ENCODE measurements around the gene ARMC6. TPM values are rescaled to one million over a fixed set of nuclear protein-coding genes. Genes with fewer than 3 reads are reported as not detected.

ARMC6 gene
- polyA plus RNA-seq, 1 donor from 2014 or later: 74.4 TPM

DNA sequence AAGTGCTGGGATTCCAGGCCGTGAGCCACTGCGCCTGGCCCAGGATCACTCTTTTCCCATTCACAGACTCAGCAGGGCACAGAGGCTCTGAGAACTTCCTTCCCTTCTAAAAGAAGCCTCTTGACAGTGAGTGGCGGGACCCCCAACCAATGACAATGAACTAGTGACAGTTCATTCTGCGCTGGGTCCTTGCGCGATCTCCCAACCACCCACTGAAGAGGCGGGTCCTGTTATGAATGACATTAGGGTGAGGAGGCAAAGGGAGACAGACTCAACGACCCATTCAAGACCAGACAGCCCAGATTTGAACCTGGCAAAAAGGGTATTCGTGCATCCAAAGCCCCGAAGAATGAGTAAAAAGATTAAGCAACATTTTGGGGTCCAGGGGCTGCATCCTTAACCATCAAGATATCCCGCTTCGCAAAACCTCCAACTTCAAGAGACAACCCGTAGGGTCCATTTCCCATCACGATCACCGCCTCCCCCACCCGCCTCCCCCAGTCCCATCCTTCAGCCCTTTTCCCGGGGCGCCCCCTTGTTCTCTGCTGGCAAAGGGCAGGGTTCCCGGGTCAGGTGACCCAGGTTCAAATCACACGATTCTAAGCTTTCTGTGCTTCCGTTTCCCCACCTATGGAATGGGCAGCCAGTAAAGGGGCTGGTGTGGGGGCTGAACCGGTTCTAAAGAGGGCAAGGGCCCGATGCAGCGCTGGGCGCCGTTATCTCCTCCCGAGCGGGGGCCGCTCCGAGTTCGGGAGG, 805 bp upstream of the ARMC6 start:
- peak overlapping the region; percentile 95 for H3K9ac ChIP-seq (ENCODE audit: low read length)
- no peaks in the 10 kb centered on the region for H3K9me2 ChIP-seq (ENCODE audit: insufficient read depth, low read length)
- no peaks in the 10 kb centered on the region for H3K27me3 ChIP-seq (ENCODE audit: insufficient read depth, low read depth, low read length)
- H3F3A ChIP-seq (ENCODE audit: insufficient read depth, low read length, poor library complexity, severe bottlenecking): no peaks in the 10 kb centered on the region
- no peaks in the 10 kb centered on the region for H3K36me3 ChIP-seq (ENCODE audit: insufficient read depth, low read length)
- H3K27ac ChIP-seq (ENCODE audit: low read length): peak overlapping the region; percentile 97
- no peaks in the 10 kb centered on the region for H4K20me1 ChIP-seq (ENCODE audit: insufficient read depth)
- peak overlapping the region; percentile 88 for H3K4me3 ChIP-seq (ENCODE audit: low read length)
- peaks cover 32% of the 10 kb centered on the region for H3K79me2 ChIP-seq (replicated peaks; ENCODE audit: insufficient read depth, low read length)
- TF ChIP-seq POLR2AphosphoS5 (IDR thresholded peaks at IDR 0.05) (peak; percentile 73), TAF1 (IDR thresholded peaks at IDR 0.05; ENCODE audit: low read depth) (no peak), EP300 (conservative IDR thresholded peaks at IDR 0.05; ENCODE audit: poor library complexity, severe bottlenecking) (peak; percentile 59), EZH2 (IDR thresholded peaks at IDR 0.05; ENCODE audit: borderline replicate concordance, insufficient read depth, low read length, poor library complexity, severe bottlenecking) (no peak), RAD21 (conservative IDR thresholded peaks at IDR 0.05) (no peak), MXI1 (conservative IDR thresholded peaks at IDR 0.05; ENCODE audit: poor library complexity, severe bottlenecking) (peak; percentile 3), SMC3 (conservative IDR thresholded peaks at IDR 0.05; ENCODE audit: poor library complexity) (peak; percentile 23)
- TF ChIP-seq, protein P1, sequence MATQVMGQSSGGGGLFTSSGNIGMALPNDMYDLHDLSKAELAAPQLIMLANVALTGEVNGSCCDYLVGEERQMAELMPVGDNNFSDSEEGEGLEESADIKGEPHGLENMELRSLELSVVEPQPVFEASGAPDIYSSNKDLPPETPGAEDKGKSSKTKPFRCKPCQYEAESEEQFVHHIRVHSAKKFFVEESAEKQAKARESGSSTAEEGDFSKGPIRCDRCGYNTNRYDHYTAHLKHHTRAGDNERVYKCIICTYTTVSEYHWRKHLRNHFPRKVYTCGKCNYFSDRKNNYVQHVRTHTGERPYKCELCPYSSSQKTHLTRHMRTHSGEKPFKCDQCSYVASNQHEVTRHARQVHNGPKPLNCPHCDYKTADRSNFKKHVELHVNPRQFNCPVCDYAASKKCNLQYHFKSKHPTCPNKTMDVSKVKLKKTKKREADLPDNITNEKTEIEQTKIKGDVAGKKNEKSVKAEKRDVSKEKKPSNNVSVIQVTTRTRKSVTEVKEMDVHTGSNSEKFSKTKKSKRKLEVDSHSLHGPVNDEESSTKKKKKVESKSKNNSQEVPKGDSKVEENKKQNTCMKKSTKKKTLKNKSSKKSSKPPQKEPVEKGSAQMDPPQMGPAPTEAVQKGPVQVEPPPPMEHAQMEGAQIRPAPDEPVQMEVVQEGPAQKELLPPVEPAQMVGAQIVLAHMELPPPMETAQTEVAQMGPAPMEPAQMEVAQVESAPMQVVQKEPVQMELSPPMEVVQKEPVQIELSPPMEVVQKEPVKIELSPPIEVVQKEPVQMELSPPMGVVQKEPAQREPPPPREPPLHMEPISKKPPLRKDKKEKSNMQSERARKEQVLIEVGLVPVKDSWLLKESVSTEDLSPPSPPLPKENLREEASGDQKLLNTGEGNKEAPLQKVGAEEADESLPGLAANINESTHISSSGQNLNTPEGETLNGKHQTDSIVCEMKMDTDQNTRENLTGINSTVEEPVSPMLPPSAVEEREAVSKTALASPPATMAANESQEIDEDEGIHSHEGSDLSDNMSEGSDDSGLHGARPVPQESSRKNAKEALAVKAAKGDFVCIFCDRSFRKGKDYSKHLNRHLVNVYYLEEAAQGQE (IDR thresholded peaks at IDR 0.05; ENCODE audit: borderline replicate concordance): no peak
- TF ChIP-seq, protein P2, sequence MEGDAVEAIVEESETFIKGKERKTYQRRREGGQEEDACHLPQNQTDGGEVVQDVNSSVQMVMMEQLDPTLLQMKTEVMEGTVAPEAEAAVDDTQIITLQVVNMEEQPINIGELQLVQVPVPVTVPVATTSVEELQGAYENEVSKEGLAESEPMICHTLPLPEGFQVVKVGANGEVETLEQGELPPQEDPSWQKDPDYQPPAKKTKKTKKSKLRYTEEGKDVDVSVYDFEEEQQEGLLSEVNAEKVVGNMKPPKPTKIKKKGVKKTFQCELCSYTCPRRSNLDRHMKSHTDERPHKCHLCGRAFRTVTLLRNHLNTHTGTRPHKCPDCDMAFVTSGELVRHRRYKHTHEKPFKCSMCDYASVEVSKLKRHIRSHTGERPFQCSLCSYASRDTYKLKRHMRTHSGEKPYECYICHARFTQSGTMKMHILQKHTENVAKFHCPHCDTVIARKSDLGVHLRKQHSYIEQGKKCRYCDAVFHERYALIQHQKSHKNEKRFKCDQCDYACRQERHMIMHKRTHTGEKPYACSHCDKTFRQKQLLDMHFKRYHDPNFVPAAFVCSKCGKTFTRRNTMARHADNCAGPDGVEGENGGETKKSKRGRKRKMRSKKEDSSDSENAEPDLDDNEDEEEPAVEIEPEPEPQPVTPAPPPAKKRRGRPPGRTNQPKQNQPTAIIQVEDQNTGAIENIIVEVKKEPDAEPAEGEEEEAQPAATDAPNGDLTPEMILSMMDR (IDR thresholded peaks at IDR 0.05; ENCODE audit: poor library complexity, severe bottlenecking): peak; percentile 38
- H3K4me2 ChIP-seq (ENCODE audit: low read length): peak overlapping the region; percentile 21
- no peaks in the 10 kb centered on the region for H3K9me3 ChIP-seq (ENCODE audit: low read length)
- H2AFZ ChIP-seq (ENCODE audit: low read depth, low read length): peak overlapping the region; percentile 35

DNA sequence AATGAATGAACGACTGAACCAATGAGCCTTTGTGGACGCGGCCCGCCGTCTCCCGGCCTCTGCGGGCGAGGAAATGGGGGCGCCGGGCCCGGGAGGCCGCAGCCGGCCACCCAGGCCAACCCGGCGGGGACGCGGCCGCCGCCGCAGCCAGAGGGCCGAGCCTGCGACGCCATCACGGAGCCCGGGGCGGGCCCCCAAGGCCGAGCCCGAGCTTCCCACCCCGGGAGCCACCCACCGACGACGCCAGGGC, 302 bp upstream of the ARMC6 start:
- Histone ChIP-seq H3K9me2 (ENCODE audit: insufficient read depth, low read length) (no peaks in the 10 kb centered on the region), H4K20me1 (ENCODE audit: insufficient read depth) (no peaks in the 10 kb centered on the region), H2AFZ (ENCODE audit: low read depth, low read length) (peak overlapping the region; percentile 35), H3K27ac (ENCODE audit: low read length) (peak overlapping the region; percentile 97), H3K79me2 (replicated peaks; ENCODE audit: insufficient read depth, low read length) (peaks cover 32% of the 10 kb centered on the region), H3F3A (ENCODE audit: insufficient read depth, low read length, poor library complexity, severe bottlenecking) (no peaks in the 10 kb centered on the region), H3K9ac (ENCODE audit: low read length) (peak overlapping the region; percentile 95), H3K4me2 (ENCODE audit: low read length) (no peak overlapping the region), H3K36me3 (ENCODE audit: insufficient read depth, low read length) (no peaks in the 10 kb centered on the region), H3K4me3 (ENCODE audit: low read length) (peak overlapping the region; percentile 88), H3K27me3 (ENCODE audit: insufficient read depth, low read depth, low read length) (no peaks in the 10 kb centered on the region), H3K9me3 (ENCODE audit: low read length) (no peaks in the 10 kb centered on the region)
- TF ChIP-seq EZH2 (IDR thresholded peaks at IDR 0.05; ENCODE audit: borderline replicate concordance, insufficient read depth, low read length, poor library complexity, severe bottlenecking) (no peak), TAF1 (IDR thresholded peaks at IDR 0.05; ENCODE audit: low read depth) (no peak), RAD21 (conservative IDR thresholded peaks at IDR 0.05) (no peak), POLR2AphosphoS5 (IDR thresholded peaks at IDR 0.05) (no peak), SMC3 (conservative IDR thresholded peaks at IDR 0.05; ENCODE audit: poor library complexity) (no peak), EP300 (conservative IDR thresholded peaks at IDR 0.05; ENCODE audit: poor library complexity, severe bottlenecking) (no peak), MXI1 (conservative IDR thresholded peaks at IDR 0.05; ENCODE audit: poor library complexity, severe bottlenecking) (no peak)
- TF ChIP-seq, protein P1 (IDR thresholded peaks at IDR 0.05; ENCODE audit: borderline replicate concordance): no peak
- TF ChIP-seq, protein P2 (IDR thresholded peaks at IDR 0.05; ENCODE audit: poor library complexity, severe bottlenecking): no peak
